BE2C (cell line): ENCODE data around the gene PRRG2.

Experiments
- DNase-seq: peaks from one replicate; pipeline ENCODE4 v3.0.0-alpha.2; 2020
- H3K27me3 ChIP-seq: fragments of 250-450 bp; sonication (Bioruptor Pico); 2 replicates; pipeline ENCODE4 v1.5.1; 2020; ENCODE audit warnings: mild to moderate bottlenecking
- H3K36me3 ChIP-seq: fragments of 250-450 bp; sonication (Bioruptor Pico); 2 replicates; pipeline ENCODE4 v1.5.1; 2020; ENCODE audit warnings: mild to moderate bottlenecking
- H3K4me1 ChIP-seq: fragments of 250-450 bp; sonication (Bioruptor Pico); 2 replicates; pipeline ENCODE4 v1.5.1; 2020
- H3K4me3 ChIP-seq: 2 replicates; pipeline ENCODE4 v1.5.1; 2011; ENCODE audit warnings: low read depth, low read length
- H3K9me3 ChIP-seq: fragments of 250-450 bp; sonication (Bioruptor Pico); 2 replicates; pipeline ENCODE4 v1.5.1; 2020
- CTCF ChIP-seq: IDR thresholded peaks from 2 replicates; pipeline ENCODE4 v1.5.1; 2012; ENCODE audit warnings: mild to moderate bottlenecking, low read depth, low read length

The PRRG2 gene

GRCh38 chr19:49596407-49596806 lies 15.3 kb downstream of the PRRG2 start:
- TF ChIP-seq CTCF = no peak
- no peak overlapping the region for H3K4me3 ChIP-seq
- H3K36me3 ChIP-seq = peaks cover 69% of the 10 kb centered on the region
- DNase-seq = no peak
- no peaks in the 10 kb centered on the region for H3K27me3 ChIP-seq
- no peaks in the 10 kb centered on the region for H3K9me3 ChIP-seq
- H3K4me1 ChIP-seq = no peaks in the 10 kb centered on the region

- no peaks in the 10 kb centered on the region for H3K9me3 ChIP-seq
Measured at GRCh38 chr19:49596954-49597702, 16.0 kb downstream of the PRRG2 start.

GRCh38 chr19:49597703-49597974 lies 16.5 kb downstream of the PRRG2 start:
- H3K4me1 ChIP-seq = no peaks in the 10 kb centered on the region
- TF ChIP-seq CTCF = no peak
- no peak for DNase-seq
- no peaks in the 10 kb centered on the region for H3K27me3 ChIP-seq
- no peak overlapping the region for H3K4me3 ChIP-seq
- no peaks in the 10 kb centered on the region for H3K9me3 ChIP-seq
- peaks cover 81% of the 10 kb centered on the region for H3K36me3 ChIP-seq

More at GRCh38 chr19:49596954-49597702, 16.0 kb downstream of the PRRG2 start:
- no peak for DNase-seq
- Histone ChIP-seq H3K36me3 (peaks cover 76% of the 10 kb centered on the region), H3K4me3 (no peak overlapping the region), H3K4me1 (no peaks in the 10 kb centered on the region), H3K27me3 (no peaks in the 10 kb centered on the region)
- no peak for TF ChIP-seq CTCF

- Histone ChIP-seq H3K4me3 (no peak overlapping the region), H3K9me3 (no peaks in the 10 kb centered on the region), H3K4me1 (no peaks in the 10 kb centered on the region), H3K27me3 (no peaks in the 10 kb centered on the region), H3K36me3 (peaks cover 85% of the 10 kb centered on the region)
- no peak for DNase-seq
- no peak for TF ChIP-seq CTCF
Measured at GRCh38 chr19:49599378-49600295, 18.5 kb downstream of the PRRG2 start.

- Histone ChIP-seq H3K9me3 (no peaks in the 10 kb centered on the region), H3K27me3 (no peaks in the 10 kb centered on the region), H3K4me1 (no peaks in the 10 kb centered on the region), H3K4me3 (no peak overlapping the region), H3K36me3 (peaks cover 85% of the 10 kb centered on the region)
- DNase-seq = no peak
- TF ChIP-seq CTCF = no peak
Measured at GRCh38 chr19:49601482-49602038, 20.4 kb downstream of the PRRG2 start.

- Histone ChIP-seq H3K36me3 (peaks cover 81% of the 10 kb centered on the region), H3K4me3 (no peak overlapping the region), H3K27me3 (no peaks in the 10 kb centered on the region), H3K9me3 (no peaks in the 10 kb centered on the region), H3K4me1 (no peaks in the 10 kb centered on the region)
- DNase-seq = no peak
- no peak for TF ChIP-seq CTCF
Measured at GRCh38 chr19:49602806-49603205, 21.7 kb downstream of the PRRG2 start.
